DOHH2 (cell line): ENCODE data around the gene MARCHF4.

Experiments used
- CTCF ChIP-seq: fragments of 200-600 bp; sonication (generic); IDR thresholded peaks from one replicate; pipeline ENCODE4 v1.5.1; 2014; ENCODE audit warnings: antibody characterized with exemption, mild to moderate bottlenecking, low read depth, low read length; ENCODE audit not compliant: poor library complexity, severe bottlenecking
- EZH2phosphoT487 ChIP-seq: fragments of 200-600 bp; sonication (generic); IDR thresholded peaks from 2 replicates; pipeline ENCODE4 v1.6.1; 2017; ENCODE audit warnings: borderline replicate concordance, mild to moderate bottlenecking, antibody characterized with exemption, low read length, moderate library complexity, mixed read lengths

GRCh38 chr2:216340280-216340631 is 32.0 kb downstream of the MARCHF4 start:
- no peak for TF ChIP-seq CTCF
- no peak for TF ChIP-seq EZH2phosphoT487
